Heart left ventricle (tissue), 13 donors: ENCODE results near the gene BMP3.

ENCODE experiments used
- CTCF ChIP-seq, 12 donors: fragments of 200-600 bp; sonication (generic) in 4 of 12; IDR thresholded peaks; one replicate each; pipeline versions ENCODE4 v1.5.0 to v1.8.0; 2018 to 2022; ENCODE audit warnings: antibody characterized with exemption in 12 of 12, mild to moderate bottlenecking in 5 of 12
- POLR2A ChIP-seq, 2 donors: fragments of 450-650 bp; IDR thresholded peaks; one replicate each; pipeline ENCODE4 v1.6.1; 2017; ENCODE audit warnings: antibody characterized with exemption in 2 of 2, mild to moderate bottlenecking in 2 of 2, moderate library complexity in 2 of 2
- donor health status: ischemic (EF 13 %, LVEDD 7.1; RV severe dilation, severe dysfunction).
- donor health status: DM: no; HTN: yes; CAD: no.
- donor health status: DM: no; HTN: no; CAD: no.
- donor health status: ischemic (EF 25% LVEDD 6.9; RV normal size, moderate dysfunction).
- donor health status: ischemic (EF 25% LVEDD 5.7; RV mildly dilated, moderate dysfunction).
- donor health status: ischemic (EF 35%, LVEDD 5.7; RV mildly dilated, moderate dysfunction).
- donor health status: nonischemic (EF 11% LVEDD 7.7; RV severe dilation, severe dysfunction).
- donor health status: DM: yes; HTN: yes; CAD: no.
- donor health status: PGD.
- donor health status: ischemic (EF 29% LVEDD 5.4; RV normal size, mild dysfunction).
- donor health status: nonischemic (EF 23%, LVEDD 6.1; RV moderate dilation, normal function).

DNA sequence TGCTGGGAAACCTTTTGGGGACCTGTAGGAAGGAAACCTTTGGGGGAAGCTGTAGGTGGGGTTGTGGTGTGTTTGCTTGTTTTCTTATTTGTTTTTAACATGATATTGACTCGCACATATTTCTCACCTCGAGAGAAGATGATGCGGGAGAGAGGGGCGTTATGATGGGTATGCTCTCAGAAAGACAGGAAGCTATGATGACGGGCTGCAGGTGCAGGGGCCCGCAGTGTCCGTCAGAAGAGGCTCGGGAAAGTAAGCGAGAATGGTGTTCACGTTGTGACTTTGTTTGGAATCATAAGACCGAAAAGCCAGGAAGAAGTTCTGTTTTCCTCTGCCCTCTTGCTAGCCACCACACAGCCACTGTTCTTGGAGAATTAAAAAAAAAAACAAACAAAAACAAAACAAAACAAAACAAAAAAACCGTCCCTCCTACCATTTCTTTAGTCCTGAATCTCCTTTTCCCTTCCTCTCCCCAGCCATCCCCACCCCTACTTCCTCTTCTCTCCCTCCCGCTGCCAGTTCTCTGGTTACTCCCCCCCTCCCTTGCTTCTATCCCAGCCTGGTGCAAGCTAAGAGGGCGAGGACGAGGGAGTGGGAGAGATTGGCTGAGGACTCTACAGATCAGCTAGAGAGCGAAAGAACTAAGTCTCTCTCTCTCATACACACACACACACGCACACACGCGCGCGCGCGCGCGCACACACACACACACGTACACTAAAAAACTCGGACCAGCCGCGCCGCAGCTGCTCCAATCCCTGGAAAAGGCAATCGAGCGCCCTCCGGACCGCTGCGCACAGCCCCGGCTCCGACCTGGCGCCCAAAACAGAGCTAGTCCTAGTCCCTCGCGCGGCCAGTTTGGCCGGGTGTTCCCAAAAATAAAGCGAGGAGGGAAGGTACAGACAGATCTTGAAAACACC lies at the start of gene BMP3:
- TF ChIP-seq CTCF (IDR thresholded peaks at IDR 0.05), result no peak
- no peak for TF ChIP-seq POLR2A (IDR thresholded peaks at IDR 0.05)
